ENCODE results near the gene CDK10. TPM values are rescaled to one million over a fixed set of nuclear protein-coding genes. Genes with fewer than 3 reads are reported as not detected.

Gene CDK10
- total and polyA plus RNA-seq, 9 of the 15 experiments (the other 6 are each of a cell fraction or from before 2014, with no cell fraction given), result 2.0 to 85.1 (median 40.1) TPM

DNA sequence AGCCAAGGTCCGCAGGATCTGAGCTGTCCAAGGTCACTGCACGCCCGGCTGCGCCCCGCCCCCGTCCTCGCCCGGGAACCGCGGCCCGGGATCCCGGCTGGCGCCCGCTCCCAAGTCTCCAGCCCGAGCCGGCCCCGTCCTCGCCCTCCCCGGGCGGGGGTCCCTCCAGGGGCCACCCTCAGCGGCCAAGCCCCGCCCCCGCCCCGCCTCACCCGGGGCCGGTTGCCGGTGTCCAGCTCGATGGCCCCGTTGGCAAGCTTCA lies 34.0 kb downstream of the CDK10 start (continued):
- TF ChIP-seq, protein P1, sequence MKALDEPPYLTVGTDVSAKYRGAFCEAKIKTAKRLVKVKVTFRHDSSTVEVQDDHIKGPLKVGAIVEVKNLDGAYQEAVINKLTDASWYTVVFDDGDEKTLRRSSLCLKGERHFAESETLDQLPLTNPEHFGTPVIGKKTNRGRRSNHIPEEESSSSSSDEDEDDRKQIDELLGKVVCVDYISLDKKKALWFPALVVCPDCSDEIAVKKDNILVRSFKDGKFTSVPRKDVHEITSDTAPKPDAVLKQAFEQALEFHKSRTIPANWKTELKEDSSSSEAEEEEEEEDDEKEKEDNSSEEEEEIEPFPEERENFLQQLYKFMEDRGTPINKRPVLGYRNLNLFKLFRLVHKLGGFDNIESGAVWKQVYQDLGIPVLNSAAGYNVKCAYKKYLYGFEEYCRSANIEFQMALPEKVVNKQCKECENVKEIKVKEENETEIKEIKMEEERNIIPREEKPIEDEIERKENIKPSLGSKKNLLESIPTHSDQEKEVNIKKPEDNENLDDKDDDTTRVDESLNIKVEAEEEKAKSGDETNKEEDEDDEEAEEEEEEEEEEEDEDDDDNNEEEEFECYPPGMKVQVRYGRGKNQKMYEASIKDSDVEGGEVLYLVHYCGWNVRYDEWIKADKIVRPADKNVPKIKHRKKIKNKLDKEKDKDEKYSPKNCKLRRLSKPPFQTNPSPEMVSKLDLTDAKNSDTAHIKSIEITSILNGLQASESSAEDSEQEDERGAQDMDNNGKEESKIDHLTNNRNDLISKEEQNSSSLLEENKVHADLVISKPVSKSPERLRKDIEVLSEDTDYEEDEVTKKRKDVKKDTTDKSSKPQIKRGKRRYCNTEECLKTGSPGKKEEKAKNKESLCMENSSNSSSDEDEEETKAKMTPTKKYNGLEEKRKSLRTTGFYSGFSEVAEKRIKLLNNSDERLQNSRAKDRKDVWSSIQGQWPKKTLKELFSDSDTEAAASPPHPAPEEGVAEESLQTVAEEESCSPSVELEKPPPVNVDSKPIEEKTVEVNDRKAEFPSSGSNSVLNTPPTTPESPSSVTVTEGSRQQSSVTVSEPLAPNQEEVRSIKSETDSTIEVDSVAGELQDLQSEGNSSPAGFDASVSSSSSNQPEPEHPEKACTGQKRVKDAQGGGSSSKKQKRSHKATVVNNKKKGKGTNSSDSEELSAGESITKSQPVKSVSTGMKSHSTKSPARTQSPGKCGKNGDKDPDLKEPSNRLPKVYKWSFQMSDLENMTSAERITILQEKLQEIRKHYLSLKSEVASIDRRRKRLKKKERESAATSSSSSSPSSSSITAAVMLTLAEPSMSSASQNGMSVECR (CRISPR knock-in tag; IDR thresholded peaks at IDR 0.05), result 0 out of 2 replicates have a peak, but pooled peaks have one; percentile 8
- TF ChIP-seq CBFA2T3 (IDR thresholded peaks at IDR 0.05) (no peak), ZNF408 (CRISPR knock-in tag; IDR thresholded peaks at IDR 0.05; ENCODE audit: low read depth) (no peak), SIRT6 (IDR thresholded peaks at IDR 0.05; ENCODE audit: low read depth, low read length) (no peak), FOXP1 (CRISPR knock-in tag; IDR thresholded peaks at IDR 0.05) (0 out of 2 replicates have a peak, but pooled peaks have one; percentile 5), SLC30A9 (CRISPR knock-in tag; IDR thresholded peaks at IDR 0.05) (no peak), CAMTA2 (CRISPR knock-in tag; conservative IDR thresholded peaks at IDR 0.05) (no peak), XRCC5 (IDR thresholded peaks at IDR 0.05; ENCODE audit: low read depth, low read length) (no peak), ZNF174 (CRISPR knock-in tag; IDR thresholded peaks at IDR 0.05) (no peak), RBBP5 (IDR thresholded peaks at IDR 0.05; ENCODE audit: borderline replicate concordance, insufficient read depth, low read length, poor library complexity, severe bottlenecking) (no peak), PHF21A (IDR thresholded peaks at IDR 0.05; ENCODE audit: borderline replicate concordance, low read depth) (no peak), ZNF507 (tag; conservative IDR thresholded peaks at IDR 0.05) (no peak), PHF20 (IDR thresholded peaks at IDR 0.05; ENCODE audit: partially characterized antibody) (no peak), KAT7 (CRISPR knock-in tag; IDR thresholded peaks at IDR 0.05; ENCODE audit: borderline replicate concordance) (peak; percentile 84; the same call in 1 of the 2 replicates), KLF10 (CRISPR knock-in tag; IDR thresholded peaks at IDR 0.05) (no peak), MEF2D (tag; conservative IDR thresholded peaks at IDR 0.05; ENCODE audit: low read depth) (no peak)
- TF ChIP-seq, protein P2, sequence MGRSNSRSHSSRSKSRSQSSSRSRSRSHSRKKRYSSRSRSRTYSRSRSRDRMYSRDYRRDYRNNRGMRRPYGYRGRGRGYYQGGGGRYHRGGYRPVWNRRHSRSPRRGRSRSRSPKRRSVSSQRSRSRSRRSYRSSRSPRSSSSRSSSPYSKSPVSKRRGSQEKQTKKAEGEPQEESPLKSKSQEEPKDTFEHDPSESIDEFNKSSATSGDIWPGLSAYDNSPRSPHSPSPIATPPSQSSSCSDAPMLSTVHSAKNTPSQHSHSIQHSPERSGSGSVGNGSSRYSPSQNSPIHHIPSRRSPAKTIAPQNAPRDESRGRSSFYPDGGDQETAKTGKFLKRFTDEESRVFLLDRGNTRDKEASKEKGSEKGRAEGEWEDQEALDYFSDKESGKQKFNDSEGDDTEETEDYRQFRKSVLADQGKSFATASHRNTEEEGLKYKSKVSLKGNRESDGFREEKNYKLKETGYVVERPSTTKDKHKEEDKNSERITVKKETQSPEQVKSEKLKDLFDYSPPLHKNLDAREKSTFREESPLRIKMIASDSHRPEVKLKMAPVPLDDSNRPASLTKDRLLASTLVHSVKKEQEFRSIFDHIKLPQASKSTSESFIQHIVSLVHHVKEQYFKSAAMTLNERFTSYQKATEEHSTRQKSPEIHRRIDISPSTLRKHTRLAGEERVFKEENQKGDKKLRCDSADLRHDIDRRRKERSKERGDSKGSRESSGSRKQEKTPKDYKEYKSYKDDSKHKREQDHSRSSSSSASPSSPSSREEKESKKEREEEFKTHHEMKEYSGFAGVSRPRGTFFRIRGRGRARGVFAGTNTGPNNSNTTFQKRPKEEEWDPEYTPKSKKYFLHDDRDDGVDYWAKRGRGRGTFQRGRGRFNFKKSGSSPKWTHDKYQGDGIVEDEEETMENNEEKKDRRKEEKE (IDR thresholded peaks at IDR 0.05; ENCODE audit: borderline replicate concordance in 1 of 2, control insufficient read depth in 1 of 2, low read depth in 2 of 2, low read length in 1 of 2), result no peak
- TF ChIP-seq, protein P3, sequence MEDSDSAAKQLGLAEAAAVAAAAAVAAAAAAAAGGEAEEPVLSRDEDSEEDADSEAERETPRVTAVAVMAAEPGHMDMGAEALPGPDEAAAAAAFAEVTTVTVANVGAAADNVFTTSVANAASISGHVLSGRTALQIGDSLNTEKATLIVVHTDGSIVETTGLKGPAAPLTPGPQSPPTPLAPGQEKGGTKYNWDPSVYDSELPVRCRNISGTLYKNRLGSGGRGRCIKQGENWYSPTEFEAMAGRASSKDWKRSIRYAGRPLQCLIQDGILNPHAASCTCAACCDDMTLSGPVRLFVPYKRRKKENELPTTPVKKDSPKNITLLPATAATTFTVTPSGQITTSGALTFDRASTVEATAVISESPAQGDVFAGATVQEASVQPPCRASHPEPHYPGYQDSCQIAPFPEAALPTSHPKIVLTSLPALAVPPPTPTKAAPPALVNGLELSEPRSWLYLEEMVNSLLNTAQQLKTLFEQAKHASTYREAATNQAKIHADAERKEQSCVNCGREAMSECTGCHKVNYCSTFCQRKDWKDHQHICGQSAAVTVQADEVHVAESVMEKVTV (CRISPR knock-in tag; IDR thresholded peaks at IDR 0.05), result no peak
- TF ChIP-seq, protein P4, sequence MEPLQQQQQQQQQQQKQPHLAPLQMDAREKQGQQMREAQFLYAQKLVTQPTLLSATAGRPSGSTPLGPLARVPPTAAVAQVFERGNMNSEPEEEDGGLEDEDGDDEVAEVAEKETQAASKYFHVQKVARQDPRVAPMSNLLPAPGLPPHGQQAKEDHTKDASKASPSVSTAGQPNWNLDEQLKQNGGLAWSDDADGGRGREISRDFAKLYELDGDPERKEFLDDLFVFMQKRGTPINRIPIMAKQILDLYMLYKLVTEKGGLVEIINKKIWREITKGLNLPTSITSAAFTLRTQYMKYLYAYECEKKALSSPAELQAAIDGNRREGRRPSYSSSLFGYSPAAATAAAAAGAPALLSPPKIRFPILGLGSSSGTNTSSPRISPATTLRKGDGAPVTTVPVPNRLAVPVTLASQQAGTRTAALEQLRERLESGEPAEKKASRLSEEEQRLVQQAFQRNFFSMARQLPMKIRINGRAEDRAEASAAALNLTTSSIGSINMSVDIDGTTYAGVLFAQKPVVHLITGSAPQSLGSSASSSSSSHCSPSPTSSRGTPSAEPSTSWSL (CRISPR knock-in tag; IDR thresholded peaks at IDR 0.05; ENCODE audit: borderline replicate concordance), result no peak
